B cell (primary cell): ENCODE measurements around the gene TNPO1. TPM values are rescaled to one million over a fixed set of nuclear protein-coding genes. Genes with fewer than 3 reads are reported as not detected.

ENCODE experiments used
- ATAC-seq: fragments of 200-7000 bp; cut with Tn5 transposase; one replicate; pipeline ENCODE4 v1.10.0; 2021; ENCODE audit warnings: low read depth, mild to moderate bottlenecking, moderate number of reproducible peaks, moderate library complexity
- CTCF ChIA-PET: fragments of 350-600 bp; sonication (Branson Sonifier 250); formaldehyde crosslinking; loops from one replicate; lab custom pipeline; 2021; ENCODE audit warnings: antibody characterized with exemption, inconsistent platforms; lab: Charles Lee
- POLR2A ChIA-PET: fragments of 350-600 bp; sonication (Branson Sonifier 250); formaldehyde crosslinking; loops from one replicate; lab custom pipeline; 2021; ENCODE audit warnings: antibody characterized with exemption; lab: Charles Lee
- DNase-seq: peaks from one replicate; pipeline ENCODE4 v3.0.0; 2013
- H2AFZ ChIP-seq: 2 replicates; pipeline ENCODE4 v1.6.1; 2012; ENCODE audit warnings: mild to moderate bottlenecking, low read depth, low read length; ENCODE audit not compliant: insufficient read depth, poor library complexity, severe bottlenecking
- H3K27ac ChIP-seq, 2 donors: 1 replicate in 1 of 2; 2 replicates in 1 of 2; pipeline ENCODE4 v1.5.1; 2012 to 2013; ENCODE audit warnings: low read length in 2 of 2, mild to moderate bottlenecking in 2 of 2, moderate library complexity in 1 of 2
- H3K27me3 ChIP-seq, 4 experiments: fragments of 200-600 bp in 1 of 4; sonication (generic) in 1 of 4; replicated peaks in 1 of 4; 1 replicate in 2 of 4; 2 replicates in 2 of 4; pipeline versions ENCODE4 v1.6.1 to v1.7.0; 2013 to 2016; ENCODE audit warnings: low read length in 3 of 4, mild to moderate bottlenecking in 2 of 4, mixed read lengths in 1 of 4, moderate library complexity in 1 of 4; ENCODE audit not compliant: insufficient read depth in 4 of 4, control insufficient read depth in 3 of 4; ENCODE audit errors: control extremely low read depth in 1 of 4
- H3K36me3 ChIP-seq, 2 experiments: replicated peaks in 1 of 2; 1 replicate in 1 of 2; 2 replicates in 1 of 2; pipeline versions ENCODE4 v1.6.1 to v1.7.1; 2013; ENCODE audit warnings: low read length in 1 of 2; ENCODE audit not compliant: insufficient read depth in 2 of 2, control insufficient read depth in 1 of 2; ENCODE audit errors: control extremely low read depth in 1 of 2, extremely low read depth in 1 of 2
- H3K4me1 ChIP-seq, 2 donors: fragments of 200-600 bp in 1 of 2; sonication (generic) in 1 of 2; 1 replicate in 1 of 2; 2 replicates in 1 of 2; pipeline versions ENCODE4 v1.5.1 to v1.6.1; 2013 to 2017; ENCODE audit warnings: low read length in 2 of 2; ENCODE audit not compliant: control insufficient read depth in 2 of 2, insufficient read depth in 2 of 2
- H3K4me2 ChIP-seq: replicated peaks from 2 replicates; pipeline ENCODE3; 2012; ENCODE audit warnings: mild to moderate bottlenecking, low read depth, low read length; ENCODE audit not compliant: poor library complexity, severe bottlenecking
- H3K4me3 ChIP-seq, 5 experiments: fragments of 200-600 bp in 1 of 5; sonication (generic) in 1 of 5; 1 replicate in 3 of 5; 2 replicates in 2 of 5; pipeline versions ENCODE4 v1.5.1 to v1.7.0; 2011 to 2016; ENCODE audit warnings: low read length in 4 of 5, mild to moderate bottlenecking in 4 of 5, low read depth in 2 of 5, control low read depth in 1 of 5, moderate library complexity in 1 of 5; ENCODE audit not compliant: insufficient read depth in 1 of 5; ENCODE audit errors: control extremely low read depth in 1 of 5, extremely low read depth in 1 of 5
- H3K79me2 ChIP-seq: fragments of 200-600 bp; sonication (generic); one replicate; pipeline ENCODE4 v1.6.0; 2016; ENCODE audit warnings: low read length; ENCODE audit not compliant: control insufficient read depth, insufficient read depth
- H3K9ac ChIP-seq: fragments of 200-600 bp; sonication (generic); 2 replicates; pipeline ENCODE4 v1.6.1; 2017; ENCODE audit warnings: mild to moderate bottlenecking, low read length, moderate library complexity
- H3K9me3 ChIP-seq, 3 donors: one replicate each; pipeline versions ENCODE4 v1.6.1 to v1.7.1; 2013; ENCODE audit warnings: low read length in 2 of 3; ENCODE audit not compliant: control insufficient read depth in 2 of 3, insufficient read depth in 1 of 3; ENCODE audit errors: control extremely low read depth in 1 of 3
- H4K20me1 ChIP-seq: 2 replicates; pipeline ENCODE4 v1.6.0; 2012; ENCODE audit warnings: mild to moderate bottlenecking, low read length; ENCODE audit not compliant: insufficient read depth, control insufficient read depth, poor library complexity, severe bottlenecking
- H3K27ac Mint-ChIP-seq: one replicate; pipeline ENCODE4 v1.8.0; 2021; ENCODE audit warnings: mixed read lengths
- H3K27me3 Mint-ChIP-seq: one replicate; pipeline ENCODE4 v1.8.0; 2021; ENCODE audit warnings: mixed read lengths
- H3K4me1 Mint-ChIP-seq: one replicate; pipeline ENCODE4 v1.8.0; 2021; ENCODE audit warnings: mixed read lengths
- H3K4me3 Mint-ChIP-seq: one replicate; pipeline ENCODE4 v1.8.0; 2021; ENCODE audit warnings: mixed read lengths
- H3K9me3 Mint-ChIP-seq: one replicate; pipeline ENCODE4 v1.8.0; 2022; ENCODE audit warnings: mixed read lengths; ENCODE audit not compliant: insufficient read depth
- EZH2 ChIP-seq: IDR thresholded peaks from 2 replicates; pipeline ENCODE4 v1.6.1; 2012; ENCODE audit warnings: borderline replicate concordance, low read depth, mild to moderate bottlenecking, moderate library complexity, low read length; ENCODE audit not compliant: insufficient read depth, poor library complexity, severe bottlenecking
- WGBS: methylation state at CpG from one replicate; pipeline ENCODE4 v1.1.5; 2013; ENCODE audit warnings: missing lambda C conversion rate; ENCODE audit not compliant: insufficient coverage; 5-methylcytosine and 5-hydroxymethylcytosine counted together
- intact Hi-C: fragments of 100-400 bp; cut with micrococcal nuclease; formaldehyde crosslinking; loops from one replicate; pipeline ENCODE4 v1.10.0; 2022
- polyA plus RNA-seq: library from polyadenylated mRNA; depleted of rRNA; stranded (reverse); fragments of >200 nt; gene quantifications from 2 replicates; pipeline ENCODE4 v1.2.3, GENCODE V29; 2012
- small RNA-seq: library from RNA; depleted of rRNA; stranded (forward); fragments of <200 nt; gene quantifications from one replicate; pipeline ENCODE3, GENCODE V24; 2012; ENCODE audit warnings: low replicate concordance, low read depth; ENCODE audit not compliant: insufficient read length
- total RNA-seq, 2 donors: library from RNA; stranded (reverse); fragments of 120-200 nt in 1 of 2; gene quantifications; 1 replicate in 1 of 2; 2 replicates in 1 of 2; pipeline versions ENCODE4 v1.2.3 to v1.2.4, GENCODE V29; 2013 to 2022
- TF ChIP-seq, protein P1 (sequence below): fragments of 200-600 bp; IDR thresholded peaks from one replicate; pipeline ENCODE4 v1.8.0; 2022; ENCODE audit warnings: antibody characterized with exemption, mild to moderate bottlenecking

Gene TNPO1
- total and polyA plus RNA-seq, 2 donors (not counting 1 experiment from before 2014, with no cell fraction given), result 6.4 to 102 TPM

DNA sequence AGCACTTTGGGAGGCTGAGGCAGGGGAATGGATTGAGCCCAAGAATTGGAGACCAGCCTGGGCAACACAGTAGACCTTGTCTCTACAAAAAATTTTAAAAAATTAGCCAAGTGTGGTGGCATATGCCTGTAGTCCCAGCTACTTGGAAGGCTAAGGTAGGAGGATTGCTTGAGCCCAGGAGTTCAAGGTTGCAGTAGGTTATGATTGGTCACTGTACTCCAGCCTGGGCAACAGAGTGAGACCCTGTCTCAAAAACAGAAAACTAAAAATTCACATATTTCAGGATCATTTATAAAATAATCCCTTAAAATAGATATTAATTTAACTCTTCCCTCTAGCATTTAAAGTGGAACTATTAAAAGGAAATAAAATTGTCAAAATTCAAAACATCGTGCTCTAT, 142.8 kb downstream of the TNPO1 start:
- Histone ChIP-seq H3K27me3 (peaks cover 0 to 25% (median 7%) of the 10 kb centered on the region in 4 experiments), H3K79me2 (peaks cover 7% of the 10 kb centered on the region), H3K36me3 (no peaks in the 10 kb centered on the region), H4K20me1 (no peaks in the 10 kb centered on the region), H3K9me3 (peaks cover 0 to 1% (median 0%) of the 10 kb centered on the region in 3 donors), H3K4me3 (no peak overlapping the region), H3K9ac (no peak overlapping the region), H3K27ac (no peak overlapping the region), H3K4me2 (no peak overlapping the region), H2AFZ (no peak overlapping the region), H3K4me1 (peaks cover 11% of the 10 kb centered on the region in 2 donors)
- Mint-ChIP-seq H3K4me3 (no peak overlapping the region), H3K27me3 (peaks cover 35% of the 10 kb centered on the region), H3K4me1 (peaks cover 19% of the 10 kb centered on the region), H3K27ac (no peak overlapping the region), H3K9me3 (no peaks in the 10 kb centered on the region)
- CTCF ChIA-PET, result no interaction called here
- intact Hi-C loops, result loop anchor here (5.0 to 10.0 kb wide), 3 partner anchors 52 to 576 kb away; partner anchors contain the start of gene FOXD1
- no peak for ATAC-seq
- TF ChIP-seq EZH2, result no peak
- TF ChIP-seq, protein P1, sequence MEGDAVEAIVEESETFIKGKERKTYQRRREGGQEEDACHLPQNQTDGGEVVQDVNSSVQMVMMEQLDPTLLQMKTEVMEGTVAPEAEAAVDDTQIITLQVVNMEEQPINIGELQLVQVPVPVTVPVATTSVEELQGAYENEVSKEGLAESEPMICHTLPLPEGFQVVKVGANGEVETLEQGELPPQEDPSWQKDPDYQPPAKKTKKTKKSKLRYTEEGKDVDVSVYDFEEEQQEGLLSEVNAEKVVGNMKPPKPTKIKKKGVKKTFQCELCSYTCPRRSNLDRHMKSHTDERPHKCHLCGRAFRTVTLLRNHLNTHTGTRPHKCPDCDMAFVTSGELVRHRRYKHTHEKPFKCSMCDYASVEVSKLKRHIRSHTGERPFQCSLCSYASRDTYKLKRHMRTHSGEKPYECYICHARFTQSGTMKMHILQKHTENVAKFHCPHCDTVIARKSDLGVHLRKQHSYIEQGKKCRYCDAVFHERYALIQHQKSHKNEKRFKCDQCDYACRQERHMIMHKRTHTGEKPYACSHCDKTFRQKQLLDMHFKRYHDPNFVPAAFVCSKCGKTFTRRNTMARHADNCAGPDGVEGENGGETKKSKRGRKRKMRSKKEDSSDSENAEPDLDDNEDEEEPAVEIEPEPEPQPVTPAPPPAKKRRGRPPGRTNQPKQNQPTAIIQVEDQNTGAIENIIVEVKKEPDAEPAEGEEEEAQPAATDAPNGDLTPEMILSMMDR, result no peak
- POLR2A ChIA-PET, result no interaction called here
- no CpG with 5 or more reads among the region's 1 CpG for WGBS
- DNase-seq, result no peak

Small RNAs within 50 kb of the gene (small RNA-seq; reads per million reads assigned to genes)
- not detected for gene MIR4804
- gene RF00019, result not detected

Other genes with a start within 250 kb of the TNPO1 start
- 6.5 and 11.0 TPM in 2 replicates for gene FCHO2, start 139.4 kb downstream of the TNPO1 start, total RNA-seq
- gene FCHO2, start 139.4 kb downstream of the TNPO1 start, polyA plus RNA-seq, result 1.5 and 2.3 TPM in 2 replicates